ENCODE measurements around the gene GIPC1.
"Not testable (repeated sequence)": the region's sequence is repeated elsewhere in the genome, so short reads cannot be mapped to it uniquely, and the experiment has no call there.

The GIPC1 gene

GRCh38 chr19:14463747-14464146 lies 32.2 kb downstream of the GIPC1 start:
- no peaks in the 10 kb centered on the region for H3K9me3 Mint-ChIP-seq
- H3K36me3 Mint-ChIP-seq (ENCODE audit: low read depth) = peaks cover 43% of the 10 kb centered on the region
- no peak overlapping the region for H3K4me3 Mint-ChIP-seq
- TF ChIP-seq CTCF (IDR thresholded peaks at IDR 0.05; ENCODE audit: unreplicated experiment in 3 of 3) = no peak
- H3K4me1 Mint-ChIP-seq = no peaks in the 10 kb centered on the region
- no peak overlapping the region for H3K27ac Mint-ChIP-seq
- no peaks in the 10 kb centered on the region for H3K27me3 Mint-ChIP-seq (ENCODE audit: low read depth)

GRCh38 chr19:14462401-14462800 lies 33.5 kb downstream of the GIPC1 start:
- peaks cover 46% of the 10 kb centered on the region for H3K36me3 Mint-ChIP-seq (ENCODE audit: low read depth)
- not testable (repeated sequence) for H3K9me3 Mint-ChIP-seq; H3K4me1 Mint-ChIP-seq; H3K27ac Mint-ChIP-seq; H3K4me3 Mint-ChIP-seq; H3K27me3 Mint-ChIP-seq (ENCODE audit: low read depth)

GRCh38 chr19:14460935-14461334 lies 35.0 kb downstream of the GIPC1 start:
- Mint-ChIP-seq H3K27ac (no peak overlapping the region), H3K4me3 (no peak overlapping the region), H3K9me3 (no peaks in the 10 kb centered on the region), H3K4me1 (no peaks in the 10 kb centered on the region), H3K36me3 (ENCODE audit: low read depth) (peaks cover 43% of the 10 kb centered on the region), H3K27me3 (ENCODE audit: low read depth) (no peaks in the 10 kb centered on the region)
- no peak for TF ChIP-seq CTCF (IDR thresholded peaks at IDR 0.05; ENCODE audit: unreplicated experiment in 3 of 3)

GRCh38 chr19:14459703-14460102 lies 36.2 kb downstream of the GIPC1 start:
- H3K27ac Mint-ChIP-seq = no peak overlapping the region
- no peaks in the 10 kb centered on the region for H3K27me3 Mint-ChIP-seq (ENCODE audit: low read depth)
- H3K4me1 Mint-ChIP-seq = no peaks in the 10 kb centered on the region
- no peak overlapping the region for H3K4me3 Mint-ChIP-seq
- peaks cover 43% of the 10 kb centered on the region for H3K36me3 Mint-ChIP-seq (ENCODE audit: low read depth)
- no peaks in the 10 kb centered on the region for H3K9me3 Mint-ChIP-seq
- TF ChIP-seq CTCF (IDR thresholded peaks at IDR 0.05; ENCODE audit: unreplicated experiment in 3 of 3) = no peak

GRCh38 chr19:14452303-14452702 lies 43.6 kb downstream of the GIPC1 start:
- H3K36me3 Mint-ChIP-seq (ENCODE audit: low read depth) = peaks cover 49% of the 10 kb centered on the region
- H3K27ac Mint-ChIP-seq; H3K4me3 Mint-ChIP-seq; H3K4me1 Mint-ChIP-seq; H3K9me3 Mint-ChIP-seq; H3K27me3 Mint-ChIP-seq (ENCODE audit: low read depth): not testable (repeated sequence)

GRCh38 chr19:14450876-14451275 lies 45.1 kb downstream of the GIPC1 start:
- Mint-ChIP-seq H3K36me3 (ENCODE audit: low read depth) (peaks cover 57% of the 10 kb centered on the region), H3K27me3 (ENCODE audit: low read depth) (no peaks in the 10 kb centered on the region), H3K9me3 (no peaks in the 10 kb centered on the region), H3K4me1 (no peaks in the 10 kb centered on the region), H3K27ac (no peak overlapping the region), H3K4me3 (no peak overlapping the region)
- no peak for TF ChIP-seq CTCF (IDR thresholded peaks at IDR 0.05; ENCODE audit: unreplicated experiment in 3 of 3)

GRCh38 chr19:14450168-14450874 lies 45.6 kb downstream of the GIPC1 start:
- TF ChIP-seq CTCF (IDR thresholded peaks at IDR 0.05; ENCODE audit: unreplicated experiment in 3 of 3) = no peak
- Mint-ChIP-seq H3K27ac (no peak overlapping the region), H3K4me1 (no peaks in the 10 kb centered on the region), H3K9me3 (no peaks in the 10 kb centered on the region), H3K27me3 (ENCODE audit: low read depth) (no peaks in the 10 kb centered on the region), H3K36me3 (ENCODE audit: low read depth) (peaks cover 56% of the 10 kb centered on the region), H3K4me3 (no peak overlapping the region)

All from nephron (organoid).